Measurements from ENCODE around the gene MAP7.
"Not testable (repeated sequence)": the region's sequence is repeated elsewhere in the genome, so short reads cannot be mapped to it uniquely, and the experiment has no call there.

DNA sequence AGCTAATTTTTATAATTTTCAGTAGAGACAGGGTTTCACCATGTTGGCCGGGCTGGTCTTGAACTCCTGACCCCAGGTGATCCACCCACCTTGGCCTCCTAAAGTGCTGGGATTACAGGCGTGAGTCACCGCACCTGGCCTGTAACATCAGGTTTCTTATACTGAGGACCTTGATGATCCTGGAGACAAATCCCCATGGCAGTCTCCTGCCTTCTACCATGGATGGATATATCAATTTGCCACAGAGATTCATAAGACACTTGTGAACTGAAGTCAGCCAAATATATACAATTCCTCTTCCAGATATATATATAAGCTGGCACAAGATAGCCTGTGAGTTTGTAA is 60.6 kb downstream of the MAP7 start:
- TF ChIP-seq, protein P1, sequence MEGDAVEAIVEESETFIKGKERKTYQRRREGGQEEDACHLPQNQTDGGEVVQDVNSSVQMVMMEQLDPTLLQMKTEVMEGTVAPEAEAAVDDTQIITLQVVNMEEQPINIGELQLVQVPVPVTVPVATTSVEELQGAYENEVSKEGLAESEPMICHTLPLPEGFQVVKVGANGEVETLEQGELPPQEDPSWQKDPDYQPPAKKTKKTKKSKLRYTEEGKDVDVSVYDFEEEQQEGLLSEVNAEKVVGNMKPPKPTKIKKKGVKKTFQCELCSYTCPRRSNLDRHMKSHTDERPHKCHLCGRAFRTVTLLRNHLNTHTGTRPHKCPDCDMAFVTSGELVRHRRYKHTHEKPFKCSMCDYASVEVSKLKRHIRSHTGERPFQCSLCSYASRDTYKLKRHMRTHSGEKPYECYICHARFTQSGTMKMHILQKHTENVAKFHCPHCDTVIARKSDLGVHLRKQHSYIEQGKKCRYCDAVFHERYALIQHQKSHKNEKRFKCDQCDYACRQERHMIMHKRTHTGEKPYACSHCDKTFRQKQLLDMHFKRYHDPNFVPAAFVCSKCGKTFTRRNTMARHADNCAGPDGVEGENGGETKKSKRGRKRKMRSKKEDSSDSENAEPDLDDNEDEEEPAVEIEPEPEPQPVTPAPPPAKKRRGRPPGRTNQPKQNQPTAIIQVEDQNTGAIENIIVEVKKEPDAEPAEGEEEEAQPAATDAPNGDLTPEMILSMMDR (IDR thresholded peaks at IDR 0.05; ENCODE audit: poor library complexity, severe bottlenecking), result not testable (repeated sequence)
- not testable (repeated sequence) for TF ChIP-seq POLR2AphosphoS5 (IDR thresholded peaks at IDR 0.05); EZH2 (IDR thresholded peaks at IDR 0.05; ENCODE audit: borderline replicate concordance, insufficient read depth, low read length, poor library complexity, severe bottlenecking); TAF1 (IDR thresholded peaks at IDR 0.05; ENCODE audit: low read depth); EP300 (conservative IDR thresholded peaks at IDR 0.05; ENCODE audit: poor library complexity, severe bottlenecking); RAD21 (conservative IDR thresholded peaks at IDR 0.05)
- TF ChIP-seq, protein P2, sequence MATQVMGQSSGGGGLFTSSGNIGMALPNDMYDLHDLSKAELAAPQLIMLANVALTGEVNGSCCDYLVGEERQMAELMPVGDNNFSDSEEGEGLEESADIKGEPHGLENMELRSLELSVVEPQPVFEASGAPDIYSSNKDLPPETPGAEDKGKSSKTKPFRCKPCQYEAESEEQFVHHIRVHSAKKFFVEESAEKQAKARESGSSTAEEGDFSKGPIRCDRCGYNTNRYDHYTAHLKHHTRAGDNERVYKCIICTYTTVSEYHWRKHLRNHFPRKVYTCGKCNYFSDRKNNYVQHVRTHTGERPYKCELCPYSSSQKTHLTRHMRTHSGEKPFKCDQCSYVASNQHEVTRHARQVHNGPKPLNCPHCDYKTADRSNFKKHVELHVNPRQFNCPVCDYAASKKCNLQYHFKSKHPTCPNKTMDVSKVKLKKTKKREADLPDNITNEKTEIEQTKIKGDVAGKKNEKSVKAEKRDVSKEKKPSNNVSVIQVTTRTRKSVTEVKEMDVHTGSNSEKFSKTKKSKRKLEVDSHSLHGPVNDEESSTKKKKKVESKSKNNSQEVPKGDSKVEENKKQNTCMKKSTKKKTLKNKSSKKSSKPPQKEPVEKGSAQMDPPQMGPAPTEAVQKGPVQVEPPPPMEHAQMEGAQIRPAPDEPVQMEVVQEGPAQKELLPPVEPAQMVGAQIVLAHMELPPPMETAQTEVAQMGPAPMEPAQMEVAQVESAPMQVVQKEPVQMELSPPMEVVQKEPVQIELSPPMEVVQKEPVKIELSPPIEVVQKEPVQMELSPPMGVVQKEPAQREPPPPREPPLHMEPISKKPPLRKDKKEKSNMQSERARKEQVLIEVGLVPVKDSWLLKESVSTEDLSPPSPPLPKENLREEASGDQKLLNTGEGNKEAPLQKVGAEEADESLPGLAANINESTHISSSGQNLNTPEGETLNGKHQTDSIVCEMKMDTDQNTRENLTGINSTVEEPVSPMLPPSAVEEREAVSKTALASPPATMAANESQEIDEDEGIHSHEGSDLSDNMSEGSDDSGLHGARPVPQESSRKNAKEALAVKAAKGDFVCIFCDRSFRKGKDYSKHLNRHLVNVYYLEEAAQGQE (IDR thresholded peaks at IDR 0.05; ENCODE audit: borderline replicate concordance), result not testable (repeated sequence)

All from neural cell (in vitro differentiated cells).